COLO829 (cell line): Measurements from ENCODE around the gene CDH11.
A peak's percentile ranks its signal among the peaks of the same experiment; 100 is the strongest.

Experiments
- DNase-seq: peaks from one replicate; pipeline ENCODE4 v3.0.0; 2012; ENCODE audit warnings: low spot score

Gene CDH11

GRCh38 chr16:65121870-65122723 is at the start of gene CDH11:
Gene CDH11 (minus strand): TSS chr16:65122063. CDS start chr16:65004869, 117,194 bp downstream.
- no peak for DNase-seq

- DNase-seq: no peak
These were observed 32.5 kb upstream of the CDH11 start for GRCh38 chr16:65154321-65154720.

GRCh38 chr16:65153365-65154105 is 31.7 kb upstream of the CDH11 start:
- DNase-seq: no peak

GRCh38 chr16:65148804-65149203 is 26.9 kb upstream of the CDH11 start:
- no peak for DNase-seq

GRCh38 chr16:65142276-65142675 is 20.4 kb upstream of the CDH11 start:
- no peak for DNase-seq

- no peak for DNase-seq
These were observed 14.8 kb upstream of the CDH11 start for GRCh38 chr16:65136681-65137080.

GRCh38 chr16:65126845-65127624 is 5.2 kb upstream of the CDH11 start:
- DNase-seq: no peak

GRCh38 chr16:65125871-65126270 is 4.0 kb upstream of the CDH11 start:
- DNase-seq: no peak

- DNase-seq: no peak
These were observed 3.5 kb upstream of the CDH11 start for GRCh38 chr16:65125322-65125721.

- no peak for DNase-seq
These were observed 2.7 kb upstream of the CDH11 start for GRCh38 chr16:65124596-65124995.

GRCh38 chr16:65124212-65124548 is 2.3 kb upstream of the CDH11 start:
- no peak for DNase-seq

GRCh38 chr16:65123396-65124211 is 1.7 kb upstream of the CDH11 start:
- no peak for DNase-seq

- DNase-seq: no peak
These were observed 997 bp upstream of the CDH11 start for GRCh38 chr16:65122724-65123395.

- no peak for DNase-seq
These were observed 787 bp downstream of the CDH11 start for GRCh38 chr16:65120831-65121721.

- no peak for DNase-seq
These were observed 1.4 kb downstream of the CDH11 start for GRCh38 chr16:65120461-65120830.

GRCh38 chr16:65119901-65120401 is 1.9 kb downstream of the CDH11 start:
- DNase-seq: no peak

- DNase-seq: no peak
These were observed 2.4 kb downstream of the CDH11 start for GRCh38 chr16:65119435-65119834.

GRCh38 chr16:65118871-65119270 is 3.0 kb downstream of the CDH11 start:
- DNase-seq: no peak

- DNase-seq: peak; percentile 48
These were observed 3.9 kb downstream of the CDH11 start for GRCh38 chr16:65117811-65118448.
